Neuron (in vitro differentiated cells): ENCODE data around the gene PCDH9.

Experiments
- H2AFZ ChIP-seq: one replicate; pipeline ENCODE4 v1.6.1; 2013; ENCODE audit warnings: low read depth, mild to moderate bottlenecking, inconsistent platforms, low read length, moderate library complexity
- H3K27me3 ChIP-seq: one replicate; pipeline ENCODE4 v1.6.1; 2013; ENCODE audit warnings: low read length; ENCODE audit not compliant: insufficient read depth
- H3K36me3 ChIP-seq: one replicate; pipeline ENCODE4 v1.6.1; 2013; ENCODE audit warnings: low read length; ENCODE audit not compliant: insufficient read depth
- H3K4me1 ChIP-seq: one replicate; pipeline ENCODE4 v1.6.1; 2013; ENCODE audit warnings: low read length; ENCODE audit not compliant: insufficient read depth
- H3K4me3 ChIP-seq: 2 replicates; pipeline ENCODE4 v1.5.1; 2013; ENCODE audit warnings: mild to moderate bottlenecking, low read length, moderate library complexity
- H3K9me3 ChIP-seq: one replicate; pipeline ENCODE4 v1.6.1; 2013; ENCODE audit warnings: low read length

The PCDH9 gene

GRCh38 chr13:66807251-66807650, 422.9 kb downstream of the PCDH9 start:
- Histone ChIP-seq H3K4me3 (no peak overlapping the region), H3K4me1 (peaks cover 4% of the 10 kb centered on the region), H3K36me3 (no peaks in the 10 kb centered on the region), H2AFZ (no peak overlapping the region), H3K27me3 (no peaks in the 10 kb centered on the region), H3K9me3 (no peaks in the 10 kb centered on the region)

- H3K4me3 ChIP-seq, result no peak overlapping the region
- no peaks in the 10 kb centered on the region for H3K36me3 ChIP-seq
- peaks cover 11% of the 10 kb centered on the region for H3K4me1 ChIP-seq
- H3K9me3 ChIP-seq, result no peaks in the 10 kb centered on the region
- H2AFZ ChIP-seq, result no peak overlapping the region
- H3K27me3 ChIP-seq, result no peaks in the 10 kb centered on the region
Observed at GRCh38 chr13:66805657-66806056, 424.5 kb downstream of the PCDH9 start.

DNA sequence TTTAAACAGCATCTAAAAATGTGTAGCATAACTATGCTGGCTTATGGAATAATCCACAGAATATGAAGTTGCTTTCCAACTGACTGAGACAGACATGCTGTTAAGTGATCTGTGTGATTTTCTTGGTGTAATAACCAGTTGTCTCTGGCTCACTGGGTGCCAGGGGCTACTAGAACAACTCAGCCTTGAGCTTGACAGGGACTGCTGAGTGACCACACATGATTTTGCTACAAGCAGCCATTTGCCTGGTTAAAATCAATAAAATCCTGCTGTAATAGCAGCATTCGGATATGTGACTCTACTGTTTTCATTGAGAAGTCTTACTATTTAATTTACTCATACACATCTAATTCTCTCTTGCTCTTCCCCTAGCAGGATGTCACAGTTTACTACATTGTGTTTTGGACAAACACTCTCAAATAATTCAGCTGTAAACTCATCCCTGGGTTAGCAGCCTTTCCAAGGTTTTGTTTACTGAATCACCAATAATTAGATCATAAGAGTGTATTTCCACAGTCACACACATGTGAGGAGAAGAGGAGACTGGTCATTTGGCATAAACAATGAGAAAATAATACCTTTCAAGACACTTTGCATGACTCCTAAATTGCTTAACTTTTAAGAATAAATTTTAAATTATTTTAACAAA, 426.2 kb downstream of the PCDH9 start:
- peaks cover 12% of the 10 kb centered on the region for H3K4me1 ChIP-seq
- H2AFZ ChIP-seq, result no peak overlapping the region
- H3K27me3 ChIP-seq, result no peaks in the 10 kb centered on the region
- H3K4me3 ChIP-seq, result no peak overlapping the region
- no peaks in the 10 kb centered on the region for H3K36me3 ChIP-seq
- H3K9me3 ChIP-seq, result no peaks in the 10 kb centered on the region

DNA sequence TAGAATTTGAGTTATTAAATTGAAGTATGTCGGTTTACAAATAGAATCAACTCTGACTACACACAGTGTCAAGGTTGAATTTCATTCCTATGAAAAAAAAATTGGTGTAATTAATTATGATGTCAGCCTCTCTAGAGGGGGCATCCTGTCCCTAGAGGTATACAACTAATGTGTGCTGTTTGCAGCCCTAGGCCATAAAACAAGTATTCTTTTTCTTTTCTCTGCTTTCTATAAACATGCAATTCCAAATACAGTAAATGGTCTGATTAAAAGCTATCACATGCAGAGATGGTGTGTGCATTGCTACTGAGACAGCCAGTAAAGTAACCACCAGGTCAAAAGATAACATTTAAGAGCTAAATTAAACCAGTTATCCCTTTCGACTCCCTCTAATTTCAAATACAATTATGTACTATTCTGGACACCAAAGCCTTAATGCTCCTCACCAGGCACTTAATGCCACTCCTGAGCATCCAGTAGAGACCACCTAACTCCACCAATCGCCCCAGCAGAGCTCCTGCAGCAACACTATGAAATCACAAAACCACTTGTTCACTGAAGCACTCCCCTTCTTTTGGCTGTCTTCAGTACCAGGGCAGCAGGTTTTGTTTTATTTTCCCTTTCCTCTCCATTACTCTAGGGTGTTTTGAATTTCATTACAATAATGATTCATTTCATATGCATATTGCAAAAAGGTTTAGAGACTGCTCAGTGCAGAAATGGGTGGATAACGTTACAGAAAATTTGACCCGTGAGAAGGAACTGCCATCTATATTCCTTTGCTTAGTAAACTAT, 426.9 kb downstream of the PCDH9 start:
- Histone ChIP-seq H3K9me3 (no peaks in the 10 kb centered on the region), H3K27me3 (no peaks in the 10 kb centered on the region), H2AFZ (no peak overlapping the region), H3K4me3 (no peak overlapping the region), H3K36me3 (no peaks in the 10 kb centered on the region), H3K4me1 (peaks cover 12% of the 10 kb centered on the region)

DNA sequence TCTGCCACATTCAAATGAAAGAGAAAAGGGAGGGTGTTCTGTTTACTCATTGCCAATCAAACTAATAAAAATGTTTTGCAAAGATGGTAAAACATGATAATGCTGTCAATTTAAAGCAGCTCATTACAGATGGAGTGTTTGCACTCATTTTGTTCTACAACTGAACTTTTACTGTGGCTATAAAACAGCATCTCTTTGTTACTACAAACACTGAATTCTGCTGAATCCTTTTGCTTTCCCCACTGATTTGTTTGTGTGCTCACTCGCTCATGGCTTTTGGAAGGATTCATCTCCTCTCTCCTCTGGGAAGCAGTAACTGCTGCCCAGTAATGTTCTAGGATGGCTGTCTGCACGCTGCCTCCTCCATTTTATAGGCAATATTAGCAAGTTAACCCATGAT, 434.5 kb downstream of the PCDH9 start:
- no peaks in the 10 kb centered on the region for H3K9me3 ChIP-seq
- no peaks in the 10 kb centered on the region for H3K27me3 ChIP-seq
- H3K4me3 ChIP-seq, result no peak overlapping the region
- H3K36me3 ChIP-seq, result no peaks in the 10 kb centered on the region
- H3K4me1 ChIP-seq, result peaks cover 6% of the 10 kb centered on the region
- H2AFZ ChIP-seq, result peak overlapping the region; percentile 48

- Histone ChIP-seq H3K9me3 (no peaks in the 10 kb centered on the region), H2AFZ (no peak overlapping the region), H3K4me3 (no peak overlapping the region), H3K36me3 (no peaks in the 10 kb centered on the region), H3K4me1 (peaks cover 2% of the 10 kb centered on the region), H3K27me3 (no peaks in the 10 kb centered on the region)
Observed at GRCh38 chr13:66794340-66795031, 435.6 kb downstream of the PCDH9 start.

DNA sequence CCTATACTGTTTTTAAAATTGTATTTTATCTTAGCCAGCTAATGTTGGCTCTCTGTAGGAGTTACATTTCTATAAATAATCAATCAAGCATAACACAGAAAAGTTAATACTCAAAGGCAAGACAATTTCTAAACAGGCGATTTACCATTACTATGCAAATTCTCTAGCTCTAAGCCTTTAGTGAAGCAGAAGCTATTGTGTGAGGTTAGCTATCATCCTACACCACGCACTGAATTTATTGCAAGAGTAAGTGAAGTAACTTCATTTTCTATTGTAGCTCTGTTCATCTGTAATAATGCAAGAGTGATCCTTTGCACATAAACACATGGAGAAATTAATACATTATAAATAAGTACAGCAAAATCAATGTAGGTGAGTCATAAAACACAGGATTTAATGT, 439.3 kb downstream of the PCDH9 start:
- no peaks in the 10 kb centered on the region for H3K36me3 ChIP-seq
- H2AFZ ChIP-seq, result no peak overlapping the region
- peaks cover 2% of the 10 kb centered on the region for H3K4me1 ChIP-seq
- no peak overlapping the region for H3K4me3 ChIP-seq
- H3K27me3 ChIP-seq, result no peaks in the 10 kb centered on the region
- no peaks in the 10 kb centered on the region for H3K9me3 ChIP-seq

- Histone ChIP-seq H3K4me1 (peaks cover 2% of the 10 kb centered on the region), H3K27me3 (no peaks in the 10 kb centered on the region), H2AFZ (no peak overlapping the region), H3K36me3 (no peaks in the 10 kb centered on the region), H3K4me3 (no peak overlapping the region), H3K9me3 (no peaks in the 10 kb centered on the region)
Observed at GRCh38 chr13:66781241-66781640, 448.9 kb downstream of the PCDH9 start.

DNA sequence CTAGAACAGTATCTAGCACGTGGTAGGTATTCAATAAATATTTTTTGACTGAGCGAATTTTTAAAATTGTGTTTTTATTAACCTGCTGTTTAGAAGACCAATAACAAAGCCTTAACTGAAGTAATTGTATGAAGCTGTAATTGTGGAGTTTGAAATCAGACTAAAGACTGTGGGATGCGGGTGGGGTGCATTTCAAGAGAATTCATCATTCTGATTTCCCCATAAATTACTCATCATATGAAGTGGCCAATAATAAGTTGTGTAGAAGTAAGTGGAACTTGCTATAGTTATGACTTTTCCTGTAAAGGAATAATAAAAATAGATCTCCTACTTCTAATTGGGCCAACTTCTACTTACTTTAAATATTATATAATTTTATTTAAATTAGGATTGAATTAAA, 449.3 kb downstream of the PCDH9 start:
- no peaks in the 10 kb centered on the region for H3K36me3 ChIP-seq
- H3K4me1 ChIP-seq, result peaks cover 2% of the 10 kb centered on the region
- H2AFZ ChIP-seq, result no peak overlapping the region
- no peaks in the 10 kb centered on the region for H3K9me3 ChIP-seq
- H3K4me3 ChIP-seq, result no peak overlapping the region
- H3K27me3 ChIP-seq, result no peaks in the 10 kb centered on the region

DNA sequence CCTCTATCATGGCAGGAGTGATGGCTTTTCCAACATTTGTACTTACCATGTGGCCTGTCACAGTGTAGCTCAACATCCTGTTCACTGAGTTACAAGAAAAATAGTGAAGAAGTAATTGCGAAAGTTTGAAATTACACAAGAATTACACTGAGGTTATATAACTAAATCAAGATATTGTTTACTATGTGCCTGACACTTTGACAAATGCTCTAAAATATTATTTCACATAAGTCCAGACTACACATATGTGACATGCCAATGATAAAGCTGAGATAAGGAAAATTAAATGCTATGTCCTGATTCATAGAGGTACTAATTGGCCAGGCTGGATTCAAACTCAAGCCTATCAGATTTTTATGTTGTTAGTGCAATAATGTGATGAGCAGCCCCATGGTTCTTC, 451.7 kb downstream of the PCDH9 start:
- Histone ChIP-seq H3K4me3 (no peak overlapping the region), H2AFZ (no peak overlapping the region), H3K4me1 (peaks cover 2% of the 10 kb centered on the region), H3K27me3 (no peaks in the 10 kb centered on the region), H3K36me3 (no peaks in the 10 kb centered on the region), H3K9me3 (no peaks in the 10 kb centered on the region)

DNA sequence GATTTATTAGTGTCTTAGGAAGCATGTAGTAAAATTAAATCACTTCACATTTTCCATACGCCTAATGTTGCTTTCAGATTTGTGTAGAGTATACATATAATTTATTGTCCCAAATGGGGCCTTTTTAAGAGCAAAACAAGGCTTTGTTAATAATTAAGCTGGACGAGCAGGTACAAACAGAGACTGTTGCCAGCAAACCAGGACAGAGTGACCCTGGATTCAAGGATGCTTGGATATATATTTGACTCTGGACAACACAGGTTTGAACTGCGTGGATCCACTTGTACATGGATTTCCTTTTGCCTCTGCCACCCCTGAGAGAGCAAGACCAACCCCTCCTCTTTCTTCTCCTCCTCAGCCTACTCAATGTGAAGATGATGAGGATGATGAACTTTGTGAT, 454.9 kb downstream of the PCDH9 start:
- Histone ChIP-seq H3K27me3 (no peaks in the 10 kb centered on the region), H3K4me3 (no peak overlapping the region), H2AFZ (no peak overlapping the region), H3K4me1 (no peaks in the 10 kb centered on the region), H3K36me3 (no peaks in the 10 kb centered on the region), H3K9me3 (no peaks in the 10 kb centered on the region)

DNA sequence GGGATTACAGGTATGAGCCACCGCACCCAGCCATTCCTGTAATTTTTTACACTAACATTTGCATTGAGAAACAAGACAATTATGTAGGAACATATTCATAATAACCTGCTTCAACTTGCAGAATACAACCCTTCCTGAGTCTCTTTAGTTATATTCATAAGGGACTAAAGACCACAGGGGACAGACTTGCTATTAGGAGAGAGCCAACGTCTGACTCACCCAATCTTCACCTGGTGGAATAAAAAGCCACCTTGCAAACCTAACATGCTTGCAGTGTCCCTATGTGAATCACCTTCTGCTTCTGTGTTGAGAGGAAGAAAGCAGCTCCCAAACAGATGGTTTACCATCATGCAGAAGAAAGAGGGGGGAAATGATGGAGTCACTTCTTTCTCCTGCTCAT, 456.1 kb downstream of the PCDH9 start:
- no peak overlapping the region for H3K4me3 ChIP-seq
- no peaks in the 10 kb centered on the region for H3K4me1 ChIP-seq
- H3K27me3 ChIP-seq, result no peaks in the 10 kb centered on the region
- no peaks in the 10 kb centered on the region for H3K36me3 ChIP-seq
- no peak overlapping the region for H2AFZ ChIP-seq
- no peaks in the 10 kb centered on the region for H3K9me3 ChIP-seq

GRCh38 chr13:66765559-66765958, 464.6 kb downstream of the PCDH9 start:
- no peak overlapping the region for H3K4me3 ChIP-seq
- H3K27me3 ChIP-seq, result no peaks in the 10 kb centered on the region
- H3K36me3 ChIP-seq, result no peaks in the 10 kb centered on the region
- no peak overlapping the region for H2AFZ ChIP-seq
- H3K4me1 ChIP-seq, result no peaks in the 10 kb centered on the region
- no peaks in the 10 kb centered on the region for H3K9me3 ChIP-seq
